MM.1S (cell line): ENCODE measurements around the gene CD300A.

ENCODE experiments used
- DNase-seq: peaks from one replicate; pipeline ENCODE4 v3.0.0-alpha.2; 2015
- H2AFZ ChIP-seq: fragments of 300-600 bp; sonication (generic); 2 replicates; pipeline ENCODE4 v1.6.0; 2016; ENCODE audit warnings: antibody characterized with exemption, low read length
- H3F3A ChIP-seq: fragments of 300-600 bp; sonication (generic); 2 replicates; pipeline ENCODE4 v1.6.1; 2016; ENCODE audit warnings: mild to moderate bottlenecking, antibody characterized with exemption, low read length, moderate library complexity, mixed read lengths; ENCODE audit not compliant: insufficient read depth
- H3K27ac ChIP-seq: fragments of 300-600 bp; sonication (generic); 2 replicates; pipeline ENCODE4 v1.5.1; 2016; ENCODE audit warnings: mild to moderate bottlenecking, low read length
- H3K27me3 ChIP-seq: fragments of 300-600 bp; sonication (generic); replicated peaks from 2 replicates; pipeline ENCODE4 v1.6.0; 2016; ENCODE audit warnings: low read length; ENCODE audit not compliant: insufficient read depth
- H3K36me3 ChIP-seq: fragments of 300-600 bp; sonication (generic); replicated peaks from 2 replicates; pipeline ENCODE4 v1.6.1; 2016; ENCODE audit warnings: mild to moderate bottlenecking, low read length, mixed read lengths; ENCODE audit not compliant: insufficient read depth
- H3K4me1 ChIP-seq: fragments of 300-600 bp; sonication (generic); 2 replicates; pipeline ENCODE4 v1.6.1; 2016; ENCODE audit warnings: low read length, mixed read lengths
- H3K4me2 ChIP-seq: fragments of 300-600 bp; sonication (generic); 2 replicates; pipeline ENCODE4 v1.6.0; 2016; ENCODE audit warnings: low read depth, low read length
- H3K4me3 ChIP-seq: fragments of 300-600 bp; sonication (generic); 2 replicates; pipeline ENCODE4 v1.5.1; 2016; ENCODE audit warnings: low read length, mixed read lengths
- H3K79me2 ChIP-seq: fragments of 300-600 bp; sonication (generic); 2 replicates; pipeline ENCODE4 v1.6.1; 2016; ENCODE audit warnings: mixed run types, low read length, mixed read lengths
- H3K9ac ChIP-seq: fragments of 300-600 bp; sonication (generic); 2 replicates; pipeline ENCODE4 v1.6.1; 2016; ENCODE audit warnings: low read length, mixed read lengths
- H3K9me2 ChIP-seq: fragments of 300-600 bp; sonication (generic); replicated peaks from 2 replicates; pipeline ENCODE4 v1.6.1; 2016; ENCODE audit warnings: mild to moderate bottlenecking, low read length, mixed read lengths; ENCODE audit not compliant: insufficient read depth
- H3K9me3 ChIP-seq: fragments of 300-600 bp; sonication (generic); replicated peaks from 2 replicates; pipeline ENCODE4 v1.6.1; 2016; ENCODE audit warnings: mild to moderate bottlenecking, low read length, mixed read lengths; ENCODE audit not compliant: insufficient read depth
- H4K20me1 ChIP-seq: fragments of 300-600 bp; sonication (generic); 2 replicates; pipeline ENCODE4 v1.6.1; 2016; ENCODE audit warnings: mild to moderate bottlenecking, low read length, moderate library complexity, mixed read lengths; ENCODE audit not compliant: insufficient read depth
- CTCF ChIP-seq: fragments of 300-600 bp; sonication (generic); IDR thresholded peaks from 2 replicates; pipeline ENCODE4 v1.5.1; 2016; ENCODE audit warnings: antibody characterized with exemption, low read length, mixed read lengths
- EZH2 ChIP-seq: fragments of 300-600 bp; sonication (generic); optimal IDR thresholded peaks from 2 replicates; pipeline ENCODE3; 2017; ENCODE audit warnings: low read depth, mild to moderate bottlenecking, antibody characterized with exemption, low read length, mixed read lengths
- EZH2phosphoT487 ChIP-seq: fragments of 300-600 bp; sonication (generic); IDR thresholded peaks from 2 replicates; pipeline ENCODE4 v1.6.1; 2018; ENCODE audit warnings: antibody characterized with exemption, low read length

Gene CD300A

GRCh38 chr17:74471341-74471740 lies 4.9 kb downstream of the CD300A start:
- no peak overlapping the region for H3K27ac ChIP-seq
- H3K4me3 ChIP-seq: no peak overlapping the region
- peaks cover 4% of the 10 kb centered on the region for H3K4me1 ChIP-seq
- no peak overlapping the region for H2AFZ ChIP-seq
- H3K9ac ChIP-seq: no peak overlapping the region
- TF ChIP-seq EZH2 (no peak), CTCF (no peak), EZH2phosphoT487 (no peak)
- H3F3A ChIP-seq: peaks cover 7% of the 10 kb centered on the region
- H3K79me2 ChIP-seq: peaks cover 30% of the 10 kb centered on the region
- H3K4me2 ChIP-seq: no peak overlapping the region
- DNase-seq: no peak
- no peaks in the 10 kb centered on the region for H4K20me1 ChIP-seq
- no peaks in the 10 kb centered on the region for H3K27me3 ChIP-seq
- no peaks in the 10 kb centered on the region for H3K9me2 ChIP-seq
- no peaks in the 10 kb centered on the region for H3K9me3 ChIP-seq
- no peaks in the 10 kb centered on the region for H3K36me3 ChIP-seq

GRCh38 chr17:74472890-74473289 lies 6.5 kb downstream of the CD300A start:
- Histone ChIP-seq H3K4me1 (peaks cover 4% of the 10 kb centered on the region), H3K9me2 (no peaks in the 10 kb centered on the region), H3K9ac (no peak overlapping the region), H3K36me3 (no peaks in the 10 kb centered on the region), H3K79me2 (peaks cover 27% of the 10 kb centered on the region), H3K4me2 (no peak overlapping the region), H3K9me3 (no peaks in the 10 kb centered on the region), H3K27me3 (no peaks in the 10 kb centered on the region), H3F3A (no peaks in the 10 kb centered on the region), H3K27ac (peak overlapping the region; percentile 92; the same call in 1 of the 2 replicates), H2AFZ (no peak overlapping the region), H3K4me3 (no peak overlapping the region), H4K20me1 (no peaks in the 10 kb centered on the region)
- TF ChIP-seq CTCF (no peak), EZH2phosphoT487 (no peak)
- DNase-seq: no peak

- Histone ChIP-seq H4K20me1 (no peaks in the 10 kb centered on the region), H3K9me2 (no peaks in the 10 kb centered on the region), H3K4me2 (peak overlapping the region; percentile 43; the same call in 1 of the 2 replicates), H3K27ac (peak overlapping the region; percentile 92; the same call in 1 of the 2 replicates), H3K27me3 (no peaks in the 10 kb centered on the region), H3K4me3 (no peak overlapping the region), H3K36me3 (no peaks in the 10 kb centered on the region), H2AFZ (no peak overlapping the region), H3K9ac (no peak overlapping the region), H3K79me2 (peaks cover 26% of the 10 kb centered on the region), H3F3A (no peaks in the 10 kb centered on the region), H3K9me3 (no peaks in the 10 kb centered on the region), H3K4me1 (peaks cover 6% of the 10 kb centered on the region)
- TF ChIP-seq EZH2phosphoT487: no peak
- TF ChIP-seq CTCF: no peak
- TF ChIP-seq EZH2: no peak
- DNase-seq: no peak
Measured at GRCh38 chr17:74473294-74473693, 6.9 kb downstream of the CD300A start.
